HCT116 (cell line): ENCODE data around the gene SLC8A2. TPM values are rescaled to one million over a fixed set of nuclear protein-coding genes. Genes with fewer than 3 reads are reported as not detected.

Source experiments
- ATAC-seq: fragments of 200-7000 bp; cut with Tn5 transposase; 2 replicates; pipeline ENCODE4 v1.9.1; 2020; ENCODE audit warnings: mild to moderate bottlenecking, moderate library complexity
- BruUV-seq: library from RNA; stranded (reverse); fragments of 400-500 nt; replicated peaks from 2 replicates; lab custom pipeline; 2021; lab: Mats Ljungman, UMichigan
- CTCF ChIA-PET: fragments of 300-600 bp; sonication (Branson Sonifier 250); formaldehyde crosslinking; loops from one replicate; lab custom pipeline; 2021; ENCODE audit warnings: antibody characterized with exemption; lab: Charles Lee
- POLR2A ChIA-PET: fragments of 300-600, 350-600 bp; sonication (Branson Sonifier 250); formaldehyde crosslinking; loops from one replicate; lab custom pipeline; 2021; ENCODE audit warnings: antibody characterized with exemption; lab: Charles Lee
- RAD21 ChIA-PET, 2 experiments: fragments of 300-600 bp; sonication (Branson Sonifier 250); formaldehyde crosslinking; loops; one replicate each; lab custom pipeline; 2023; ENCODE audit warnings: low total read pairs in 2 of 2; ENCODE audit not compliant: uncharacterized antibody in 2 of 2, unreplicated experiment in 2 of 2, low non-redundant PET in 1 of 2; lab: Charles Lee
- DNase-seq: peaks from one replicate; pipeline ENCODE4 v3.0.0-alpha.2; 2010; ENCODE audit warnings: low read depth, low spot score
- H2AFZ ChIP-seq: fragments of 200-600 bp; shearing (Covaris generic), sonication (generic); 2 replicates; pipeline ENCODE4 v1.6.1; 2017; ENCODE audit warnings: low read depth, mixed run types, mixed read lengths, antibody characterized with exemption, low read length; ENCODE audit not compliant: poor library complexity, severe bottlenecking
- H3K27ac ChIP-seq: 2 replicates; pipeline ENCODE4 v1.5.1; 2012; ENCODE audit warnings: low read depth, low read length
- H3K27me3 ChIP-seq: fragments of 200-600 bp; sonication (generic); 2 replicates; pipeline ENCODE4 v1.6.1; 2016; ENCODE audit warnings: mixed run types, low read length, mixed read lengths; ENCODE audit not compliant: insufficient read depth
- H3K36me3 ChIP-seq, 2 experiments: fragments of 200-500 bp in 1 of 2; fragments of 200-600 bp in 1 of 2; sonication (Bioruptor generic) in 1 of 2; sonication (generic) in 1 of 2; 2 replicates each; pipeline versions ENCODE4 v1.5.1 to v1.6.1; 2014 to 2016; ENCODE audit warnings: low read length in 2 of 2, inconsistent platforms in 1 of 2, mixed read lengths in 1 of 2, mixed run types in 1 of 2; ENCODE audit not compliant: insufficient read depth in 2 of 2, control insufficient read depth in 1 of 2
- H3K4me1 ChIP-seq, 2 experiments: fragments of 200-600 bp in 1 of 2; sonication (generic) in 1 of 2; 2 replicates each; pipeline versions ENCODE4 v1.5.1 to v1.6.1; 2012 to 2017; ENCODE audit warnings: low read length in 2 of 2, inconsistent platforms in 1 of 2, mild to moderate bottlenecking in 1 of 2, mixed read lengths in 1 of 2, mixed run types in 1 of 2, moderate library complexity in 1 of 2; ENCODE audit not compliant: insufficient read depth in 2 of 2, control insufficient read depth in 1 of 2
- H3K4me2 ChIP-seq: fragments of 200-600 bp; sonication (generic); 2 replicates; pipeline ENCODE4 v1.6.1; 2017; ENCODE audit warnings: mixed run types, low read length, mixed read lengths
- H3K4me3 ChIP-seq, 2 experiments: fragments of 200-600 bp in 1 of 2; sonication (generic) in 1 of 2; replicated peaks in 1 of 2; 2 replicates each; pipeline ENCODE4 v1.5.1; 2011 to 2016; ENCODE audit warnings: low read length in 2 of 2, control low read depth in 1 of 2, low read depth in 1 of 2, mild to moderate bottlenecking in 1 of 2, mixed read lengths in 1 of 2, mixed run types in 1 of 2
- H3K79me2 ChIP-seq: fragments of 200-600 bp; sonication (generic); 2 replicates; pipeline ENCODE4 v1.6.1; 2017; ENCODE audit warnings: mild to moderate bottlenecking, mixed run types, low read length, moderate library complexity, mixed read lengths; ENCODE audit not compliant: insufficient read depth
- H3K9ac ChIP-seq: fragments of 200-600 bp; sonication (generic); 2 replicates; pipeline ENCODE4 v1.6.1; 2016; ENCODE audit warnings: low read length, mixed read lengths
- H3K9me2 ChIP-seq: fragments of 200-600 bp; sonication (generic), shearing (Covaris generic); 2 replicates; pipeline ENCODE4 v1.6.1; 2017; ENCODE audit warnings: mixed run types, mild to moderate bottlenecking, moderate library complexity; ENCODE audit not compliant: insufficient read depth
- H3K9me3 ChIP-seq, 2 experiments: fragments of 200-500 bp in 1 of 2; fragments of 200-600 bp in 1 of 2; sonication (Bioruptor generic) in 1 of 2; sonication (generic) in 1 of 2; 2 replicates each; pipeline ENCODE4 v1.6.1; 2014 to 2017; ENCODE audit warnings: low read length in 2 of 2, mixed read lengths in 2 of 2, inconsistent platforms in 1 of 2, low read depth in 1 of 2, mild to moderate bottlenecking in 1 of 2, mixed run types in 1 of 2, moderate library complexity in 1 of 2; ENCODE audit not compliant: control insufficient read depth in 1 of 2, insufficient read depth in 1 of 2
- H4K20me1 ChIP-seq: fragments of 200-600 bp; sonication (generic), shearing (Covaris generic); 2 replicates; pipeline ENCODE4 v1.6.1; 2017; ENCODE audit warnings: mixed run types, mild to moderate bottlenecking, moderate library complexity; ENCODE audit not compliant: insufficient read depth
- CBX3 ChIP-seq: IDR thresholded peaks from 2 replicates; pipeline ENCODE4 v1.6.1; 2012; ENCODE audit warnings: low read depth
- CEBPB ChIP-seq: IDR thresholded peaks from 2 replicates; pipeline ENCODE4 v1.6.1; 2012; ENCODE audit warnings: low read depth
- ELF1 ChIP-seq: IDR thresholded peaks from 2 replicates; pipeline ENCODE4 v1.6.1; 2012; ENCODE audit warnings: low read depth, borderline replicate concordance
- EZH2phosphoT487 ChIP-seq: fragments of 200-600 bp; IDR thresholded peaks from 2 replicates; pipeline ENCODE4 v1.6.1; 2018; ENCODE audit warnings: antibody characterized with exemption, borderline replicate concordance
- FOSL1 ChIP-seq: IDR thresholded peaks from 2 replicates; pipeline ENCODE4 v1.6.1; 2012; ENCODE audit warnings: low read depth
- MAX ChIP-seq: IDR thresholded peaks from 2 replicates; pipeline ENCODE4 v1.6.1; 2012
- POLR2A ChIP-seq: IDR thresholded peaks from 2 replicates; pipeline ENCODE4 v1.7.0; 2011; ENCODE audit warnings: borderline replicate concordance; ENCODE audit not compliant: insufficient read depth, insufficient read length; ENCODE audit errors: extremely low read depth
- POLR2AphosphoS5 ChIP-seq: IDR thresholded peaks from 2 replicates; pipeline ENCODE4 v1.6.1; 2011; ENCODE audit warnings: mild to moderate bottlenecking, low read depth, low read length, moderate library complexity
- RAD21 ChIP-seq: IDR thresholded peaks from 2 replicates; pipeline ENCODE4 v1.6.1; 2012; ENCODE audit warnings: low read depth, mild to moderate bottlenecking
- SIN3A ChIP-seq: IDR thresholded peaks from 2 replicates; pipeline ENCODE4 v1.6.1; 2012; ENCODE audit warnings: low read depth
- SP1 ChIP-seq: IDR thresholded peaks from 2 replicates; pipeline ENCODE4 v1.6.1; 2012; ENCODE audit warnings: low read depth
- TCF7L2 ChIP-seq: IDR thresholded peaks from 2 replicates; pipeline ENCODE4 v1.7.0; 2011; ENCODE audit warnings: borderline replicate concordance, inconsistent platforms; ENCODE audit not compliant: insufficient read depth, insufficient read length; ENCODE audit errors: extremely low read depth
- YY1 ChIP-seq: IDR thresholded peaks from 2 replicates; pipeline ENCODE4 v1.6.1; 2011; ENCODE audit warnings: low read length, low read depth, moderate library complexity, mild to moderate bottlenecking; ENCODE audit not compliant: insufficient replicate concordance; ENCODE audit errors: extremely low read depth
- ZFX ChIP-seq: fragments of 450-650 bp; IDR thresholded peaks from 2 replicates; pipeline ENCODE4 v1.6.1; 2017
- ZNF274 ChIP-seq: fragments of 200-500 bp; sonication (Bioruptor generic); IDR thresholded peaks from 2 replicates; pipeline ENCODE4 v1.6.1; 2014; ENCODE audit warnings: mild to moderate bottlenecking, low read depth, low read length, inconsistent platforms
- intact Hi-C: fragments of 100-400 bp; cut with micrococcal nuclease; formaldehyde crosslinking; loops from 2 replicates; pipeline ENCODE4 v1.10.0; 2022
- total RNA-seq: library from RNA; stranded (reverse); gene quantifications from one replicate; pipeline ENCODE4 v1.2.1, GENCODE V29; 2021; ENCODE audit not compliant: unreplicated experiment
- TF ChIP-seq, protein P1 (sequence below): IDR thresholded peaks from 2 replicates; pipeline ENCODE4 v1.6.1; 2011; ENCODE audit warnings: mild to moderate bottlenecking, low read length, moderate library complexity; ENCODE audit not compliant: insufficient replicate concordance; ENCODE audit errors: extremely low read depth
- TF ChIP-seq, protein P2 (sequence below): IDR thresholded peaks from 2 replicates; pipeline ENCODE4 v1.6.1; 2012
- TF ChIP-seq, protein P3 (sequence below), 3 experiments: fragments of 200-600 bp in 1 of 3; sonication (generic) in 1 of 3; IDR thresholded peaks in 2 of 3; conservative IDR thresholded peaks in 1 of 3; 2 replicates each; pipeline ENCODE4 v1.5.1; 2012 to 2017; ENCODE audit warnings: low read depth in 2 of 3, low read length in 2 of 3, antibody characterized with exemption in 1 of 3, borderline replicate concordance in 1 of 3, control low read depth in 1 of 3, mild to moderate bottlenecking in 1 of 3, mixed read lengths in 1 of 3, mixed run types in 1 of 3, moderate library complexity in 1 of 3; ENCODE audit not compliant: insufficient read depth in 1 of 3
- TF ChIP-seq, protein P4 (sequence below): IDR thresholded peaks from 2 replicates; pipeline ENCODE4 v1.6.1; 2012; ENCODE audit warnings: low read depth

SLC8A2 gene
- total RNA-seq, 1 experiment from 2014 or later = 0.98 TPM

DNA sequence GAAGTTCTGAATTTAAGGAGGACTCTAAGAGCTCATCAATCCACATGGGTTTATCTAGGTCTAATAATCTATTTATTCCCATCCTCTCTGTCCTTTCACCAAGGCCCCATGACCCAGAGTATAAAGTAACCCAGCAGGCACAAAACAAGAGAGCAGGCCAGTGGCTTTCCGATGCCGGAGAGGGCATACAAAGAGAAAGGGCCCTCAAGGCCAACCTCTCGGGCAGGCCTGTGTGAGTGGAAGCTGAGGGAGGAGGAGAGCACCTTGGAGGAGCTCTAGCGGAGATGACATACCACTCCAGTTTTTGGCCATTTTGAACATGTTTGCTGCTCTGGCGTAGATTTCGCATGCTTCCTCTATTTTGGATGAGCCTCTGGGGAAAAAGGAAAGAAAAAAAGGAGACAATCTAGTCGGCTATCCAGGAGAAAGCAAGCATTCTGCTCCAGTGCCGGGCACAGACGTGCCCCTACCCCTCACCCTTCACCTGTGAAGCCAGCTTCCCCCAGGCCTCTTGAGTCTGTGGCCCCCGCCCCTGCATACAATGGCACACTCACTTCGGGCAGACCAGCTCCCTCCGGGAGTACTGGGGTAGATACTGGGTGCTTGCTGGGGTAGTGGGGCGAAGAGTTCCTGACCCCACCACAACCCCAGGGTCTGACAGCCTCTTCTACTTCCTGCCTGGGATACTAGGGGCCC, 31.6 kb upstream of the SLC8A2 start:
- H3K4me3 ChIP-seq = no peak overlapping the region
- ChIA-PET CTCF (interaction anchor here (0.7 kb wide), 1 partner anchor 67 kb away, joined by 3 read pairs; no protein-coding TSS in a partner anchor), POLR2A (interaction anchor here (0.6 kb wide), 1 partner anchor 12 kb away, joined by 3 read pairs; the partner anchor contains the start of gene NAPA), RAD21 (no interaction called here)
- H3K9ac ChIP-seq = no peak overlapping the region
- no peak for TF ChIP-seq ZFX
- TF ChIP-seq, protein P1, sequence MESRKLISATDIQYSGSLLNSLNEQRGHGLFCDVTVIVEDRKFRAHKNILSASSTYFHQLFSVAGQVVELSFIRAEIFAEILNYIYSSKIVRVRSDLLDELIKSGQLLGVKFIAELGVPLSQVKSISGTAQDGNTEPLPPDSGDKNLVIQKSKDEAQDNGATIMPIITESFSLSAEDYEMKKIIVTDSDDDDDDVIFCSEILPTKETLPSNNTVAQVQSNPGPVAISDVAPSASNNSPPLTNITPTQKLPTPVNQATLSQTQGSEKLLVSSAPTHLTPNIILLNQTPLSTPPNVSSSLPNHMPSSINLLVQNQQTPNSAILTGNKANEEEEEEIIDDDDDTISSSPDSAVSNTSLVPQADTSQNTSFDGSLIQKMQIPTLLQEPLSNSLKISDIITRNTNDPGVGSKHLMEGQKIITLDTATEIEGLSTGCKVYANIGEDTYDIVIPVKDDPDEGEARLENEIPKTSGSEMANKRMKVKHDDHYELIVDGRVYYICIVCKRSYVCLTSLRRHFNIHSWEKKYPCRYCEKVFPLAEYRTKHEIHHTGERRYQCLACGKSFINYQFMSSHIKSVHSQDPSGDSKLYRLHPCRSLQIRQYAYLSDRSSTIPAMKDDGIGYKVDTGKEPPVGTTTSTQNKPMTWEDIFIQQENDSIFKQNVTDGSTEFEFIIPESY = no peak
- TF ChIP-seq EZH2phosphoT487 = no peak
- no peak for TF ChIP-seq RAD21
- no peak for TF ChIP-seq FOSL1
- TF ChIP-seq TCF7L2 = no peak
- TF ChIP-seq, protein P2, sequence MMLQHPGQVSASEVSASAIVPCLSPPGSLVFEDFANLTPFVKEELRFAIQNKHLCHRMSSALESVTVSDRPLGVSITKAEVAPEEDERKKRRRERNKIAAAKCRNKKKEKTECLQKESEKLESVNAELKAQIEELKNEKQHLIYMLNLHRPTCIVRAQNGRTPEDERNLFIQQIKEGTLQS = no peak
- no peak for TF ChIP-seq SP1
- TF ChIP-seq MAX = no peak
- no peak for TF ChIP-seq SIN3A
- no peak for TF ChIP-seq CEBPB
- TF ChIP-seq POLR2AphosphoS5 = no peak
- TF ChIP-seq POLR2A = no peak
- TF ChIP-seq, protein P3, sequence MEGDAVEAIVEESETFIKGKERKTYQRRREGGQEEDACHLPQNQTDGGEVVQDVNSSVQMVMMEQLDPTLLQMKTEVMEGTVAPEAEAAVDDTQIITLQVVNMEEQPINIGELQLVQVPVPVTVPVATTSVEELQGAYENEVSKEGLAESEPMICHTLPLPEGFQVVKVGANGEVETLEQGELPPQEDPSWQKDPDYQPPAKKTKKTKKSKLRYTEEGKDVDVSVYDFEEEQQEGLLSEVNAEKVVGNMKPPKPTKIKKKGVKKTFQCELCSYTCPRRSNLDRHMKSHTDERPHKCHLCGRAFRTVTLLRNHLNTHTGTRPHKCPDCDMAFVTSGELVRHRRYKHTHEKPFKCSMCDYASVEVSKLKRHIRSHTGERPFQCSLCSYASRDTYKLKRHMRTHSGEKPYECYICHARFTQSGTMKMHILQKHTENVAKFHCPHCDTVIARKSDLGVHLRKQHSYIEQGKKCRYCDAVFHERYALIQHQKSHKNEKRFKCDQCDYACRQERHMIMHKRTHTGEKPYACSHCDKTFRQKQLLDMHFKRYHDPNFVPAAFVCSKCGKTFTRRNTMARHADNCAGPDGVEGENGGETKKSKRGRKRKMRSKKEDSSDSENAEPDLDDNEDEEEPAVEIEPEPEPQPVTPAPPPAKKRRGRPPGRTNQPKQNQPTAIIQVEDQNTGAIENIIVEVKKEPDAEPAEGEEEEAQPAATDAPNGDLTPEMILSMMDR (IDR thresholded peaks at IDR 0.05 in 2 of 3, conservative IDR thresholded peaks at IDR 0.05 in 1 of 3; ENCODE audit: borderline replicate concordance in 1 of 3, insufficient read depth in 1 of 3, low read depth in 2 of 3, low read length in 2 of 3) = no peak
- no peak for TF ChIP-seq CBX3
- TF ChIP-seq ELF1 = no peak
- TF ChIP-seq YY1 = no peak
- TF ChIP-seq, protein P4, sequence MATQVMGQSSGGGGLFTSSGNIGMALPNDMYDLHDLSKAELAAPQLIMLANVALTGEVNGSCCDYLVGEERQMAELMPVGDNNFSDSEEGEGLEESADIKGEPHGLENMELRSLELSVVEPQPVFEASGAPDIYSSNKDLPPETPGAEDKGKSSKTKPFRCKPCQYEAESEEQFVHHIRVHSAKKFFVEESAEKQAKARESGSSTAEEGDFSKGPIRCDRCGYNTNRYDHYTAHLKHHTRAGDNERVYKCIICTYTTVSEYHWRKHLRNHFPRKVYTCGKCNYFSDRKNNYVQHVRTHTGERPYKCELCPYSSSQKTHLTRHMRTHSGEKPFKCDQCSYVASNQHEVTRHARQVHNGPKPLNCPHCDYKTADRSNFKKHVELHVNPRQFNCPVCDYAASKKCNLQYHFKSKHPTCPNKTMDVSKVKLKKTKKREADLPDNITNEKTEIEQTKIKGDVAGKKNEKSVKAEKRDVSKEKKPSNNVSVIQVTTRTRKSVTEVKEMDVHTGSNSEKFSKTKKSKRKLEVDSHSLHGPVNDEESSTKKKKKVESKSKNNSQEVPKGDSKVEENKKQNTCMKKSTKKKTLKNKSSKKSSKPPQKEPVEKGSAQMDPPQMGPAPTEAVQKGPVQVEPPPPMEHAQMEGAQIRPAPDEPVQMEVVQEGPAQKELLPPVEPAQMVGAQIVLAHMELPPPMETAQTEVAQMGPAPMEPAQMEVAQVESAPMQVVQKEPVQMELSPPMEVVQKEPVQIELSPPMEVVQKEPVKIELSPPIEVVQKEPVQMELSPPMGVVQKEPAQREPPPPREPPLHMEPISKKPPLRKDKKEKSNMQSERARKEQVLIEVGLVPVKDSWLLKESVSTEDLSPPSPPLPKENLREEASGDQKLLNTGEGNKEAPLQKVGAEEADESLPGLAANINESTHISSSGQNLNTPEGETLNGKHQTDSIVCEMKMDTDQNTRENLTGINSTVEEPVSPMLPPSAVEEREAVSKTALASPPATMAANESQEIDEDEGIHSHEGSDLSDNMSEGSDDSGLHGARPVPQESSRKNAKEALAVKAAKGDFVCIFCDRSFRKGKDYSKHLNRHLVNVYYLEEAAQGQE = no peak
- TF ChIP-seq ZNF274 = no peak
- H3K79me2 ChIP-seq = peaks cover 14% of the 10 kb centered on the region; the same call in 1 of the 2 replicates
- no peak for DNase-seq
- H3K27ac ChIP-seq = no peak overlapping the region
- H4K20me1 ChIP-seq = no peaks in the 10 kb centered on the region
- no peaks in the 10 kb centered on the region for H3K36me3 ChIP-seq
- H3K9me3 ChIP-seq = no peaks in the 10 kb centered on the region
- no peak overlapping the region for H3K4me2 ChIP-seq
- H3K27me3 ChIP-seq = no peaks in the 10 kb centered on the region
- H2AFZ ChIP-seq = no peak overlapping the region
- no peak for ATAC-seq
- no TSS peak for BruUV-seq
- H3K9me2 ChIP-seq = no peaks in the 10 kb centered on the region
- H3K4me1 ChIP-seq = no peaks in the 10 kb centered on the region
- intact Hi-C loops = no loop called here
